ENCODE measurements around the gene ASTN1. TPM values are rescaled to one million over a fixed set of nuclear protein-coding genes. Genes with fewer than 3 reads are reported as not detected.

ASTN1 gene
- total RNA-seq, 1 experiment from 2014 or later, result 0.42 TPM

DNA sequence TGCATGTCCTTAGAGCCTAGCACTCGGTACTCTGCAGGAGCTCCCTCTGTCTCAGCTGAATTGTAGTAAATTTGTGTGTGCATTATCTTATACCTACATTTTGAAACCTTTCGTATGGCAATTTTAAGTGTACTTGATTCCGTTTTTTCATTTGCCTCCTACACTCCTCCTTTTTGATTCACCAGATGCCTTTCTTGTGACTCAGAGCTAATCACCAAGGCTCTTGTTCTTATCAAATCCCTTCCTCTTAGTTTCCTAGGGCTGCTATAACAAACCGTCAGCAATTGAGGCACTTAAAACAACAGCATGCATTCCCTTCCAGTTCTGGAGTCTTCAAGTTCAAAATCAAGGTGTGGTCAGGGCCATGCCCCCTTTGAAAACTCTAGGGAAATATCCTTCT is 261.0 kb downstream of the ASTN1 start:
- no peak overlapping the region for H3K27ac ChIP-seq (ENCODE audit: low read depth, low read length)
- TF ChIP-seq FOSL1 (IDR thresholded peaks at IDR 0.05; ENCODE audit: low read depth) (no peak), CBX3 (IDR thresholded peaks at IDR 0.05; ENCODE audit: low read depth) (no peak), SP1 (IDR thresholded peaks at IDR 0.05; ENCODE audit: low read depth) (no peak), JUND (IDR thresholded peaks at IDR 0.05) (no peak), ATF3 (IDR thresholded peaks at IDR 0.05) (no peak), ZNF274 (IDR thresholded peaks at IDR 0.05; ENCODE audit: low read depth, low read length) (no peak), SIN3A (IDR thresholded peaks at IDR 0.05; ENCODE audit: low read depth) (no peak), REST (IDR thresholded peaks at IDR 0.05; ENCODE audit: low read depth) (no peak), RAD21 (IDR thresholded peaks at IDR 0.05; ENCODE audit: low read depth) (no peak)
- ATAC-seq, result no peak
- no peak overlapping the region for H3K4me2 ChIP-seq (ENCODE audit: low read length)
- no peaks in the 10 kb centered on the region for H3K9me3 ChIP-seq (ENCODE audit: control insufficient read depth in 1 of 2, insufficient read depth in 1 of 2, low read depth in 1 of 2, low read length in 2 of 2)
- H3K9ac ChIP-seq (ENCODE audit: low read length), result no peak overlapping the region
- intact Hi-C loops (cut with micrococcal nuclease), result no loop called here
- H2AFZ ChIP-seq (ENCODE audit: low read depth, low read length, poor library complexity, severe bottlenecking), result no peak overlapping the region
- H3K36me3 ChIP-seq (ENCODE audit: control insufficient read depth in 1 of 2, insufficient read depth in 2 of 2, low read length in 2 of 2), result no peaks in the 10 kb centered on the region
- no peaks in the 10 kb centered on the region for H3K79me2 ChIP-seq (ENCODE audit: insufficient read depth, low read length)
- no peaks in the 10 kb centered on the region for H3K4me1 ChIP-seq (ENCODE audit: control insufficient read depth in 1 of 2, insufficient read depth in 2 of 2, low read length in 2 of 2)
- peaks cover 40% of the 10 kb centered on the region for H3K27me3 ChIP-seq (ENCODE audit: insufficient read depth, low read length)
- no peaks in the 10 kb centered on the region for H3K9me2 ChIP-seq (ENCODE audit: insufficient read depth)
- ChIA-PET CTCF (no interaction called here), POLR2A (no interaction called here), RAD21 (ENCODE audit: low non-redundant PET in 1 of 2, low total read pairs in 2 of 2, uncharacterized antibody in 2 of 2, unreplicated experiment in 2 of 2) (interaction anchor here in 1 of 2 experiments (0.6 kb wide), 1 partner anchor 354 kb away, joined by 3 read pairs; no protein-coding TSS in a partner anchor)
- H3K4me3 ChIP-seq (replicated peaks in 1 of 2; ENCODE audit: low read depth in 1 of 2, low read length in 2 of 2), result no peak overlapping the region
- no TSS peak for BruUV-seq (replicated peaks)
- no peak for DNase-seq (ENCODE audit: low read depth, low spot score)
- no peaks in the 10 kb centered on the region for H4K20me1 ChIP-seq (ENCODE audit: insufficient read depth)

Data from HCT116 (cell line).